ENCODE measurements around the gene GJA10. TPM values are rescaled to one million over a fixed set of nuclear protein-coding genes. Genes with fewer than 3 reads are reported as not detected.
A peak's percentile ranks its signal among the peaks of the same experiment; 100 is the strongest.
"Not testable (repeated sequence)": the region's sequence is repeated elsewhere in the genome, so short reads cannot be mapped to it uniquely, and the experiment has no call there.

Gene GJA10
- polyA plus RNA-seq, 4 donors = not detected

DNA sequence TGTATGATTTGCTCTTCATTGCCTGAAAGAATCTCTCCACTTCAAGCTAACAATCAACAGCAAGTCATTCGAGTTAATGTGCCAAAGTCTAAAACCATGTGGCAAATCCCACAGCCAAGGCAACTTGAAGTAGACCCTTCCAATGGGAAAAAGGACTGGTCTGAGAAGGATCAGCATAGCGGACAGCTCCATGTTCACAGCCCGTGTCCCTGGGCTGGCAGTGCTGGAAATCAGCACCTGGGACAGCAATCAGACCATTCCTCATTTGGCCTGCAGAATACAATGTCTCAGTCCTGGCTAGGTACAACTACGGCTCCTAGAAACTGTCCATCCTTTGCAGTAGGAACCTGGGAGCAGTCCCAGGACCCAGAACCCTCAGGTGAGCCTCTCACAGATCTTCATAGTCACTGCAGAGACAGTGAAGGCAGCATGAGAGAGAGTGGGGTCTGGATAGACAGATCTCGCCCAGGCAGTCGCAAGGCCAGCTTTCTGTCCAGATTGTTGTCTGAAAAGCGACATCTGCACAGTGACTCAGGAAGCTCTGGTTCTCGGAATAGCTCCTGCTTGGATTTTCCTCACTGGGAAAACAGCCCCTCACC lies 1.1 kb downstream of the GJA10 start:
- FAIRE-seq = no peak
- no peaks in the 10 kb centered on the region for H3K36me3 ChIP-seq (ENCODE audit: control insufficient read depth in 3 of 3, insufficient read depth in 2 of 3, low read depth in 1 of 3, low read length in 3 of 3)
- 40 to 51% (median 47%) methylated on average over 8 of the region's 8 CpGs for WGBS, 3 donors
- no peak overlapping the region for H3K4me3 ChIP-seq (ENCODE audit: low read depth in 1 of 3, low read length in 3 of 3)
- peaks cover 0 to 4% (median 2%) of the 10 kb centered on the region in 3 donors for H3K27me3 ChIP-seq (ENCODE audit: control insufficient read depth in 3 of 3, insufficient read depth in 3 of 3, low read length in 3 of 3)
- peak; percentile 4 to 54 for DNase-seq
- no peak overlapping the region for H3K27ac ChIP-seq (ENCODE audit: low read depth in 1 of 3, low read length in 2 of 3)
- H3K4me1 ChIP-seq (ENCODE audit: control insufficient read depth in 3 of 3, insufficient read depth in 2 of 3, low read depth in 1 of 3, low read length in 2 of 3) = no peaks in the 10 kb centered on the region
- no peaks in the 10 kb centered on the region for H3K9me3 ChIP-seq (ENCODE audit: control insufficient read depth in 2 of 2, insufficient read depth in 1 of 2, low read depth in 1 of 2, low read length in 1 of 2)

GRCh38 chr6:89910001-89910901 lies 16.0 kb downstream of the GJA10 start:
- FAIRE-seq; H3K27me3 ChIP-seq (ENCODE audit: control insufficient read depth in 3 of 3, insufficient read depth in 3 of 3, low read length in 3 of 3); DNase-seq; H3K4me3 ChIP-seq (ENCODE audit: low read depth in 1 of 3, low read length in 3 of 3); H3K27ac ChIP-seq (ENCODE audit: low read depth in 1 of 3, low read length in 2 of 3); H3K4me1 ChIP-seq (ENCODE audit: control insufficient read depth in 3 of 3, insufficient read depth in 2 of 3, low read depth in 1 of 3, low read length in 2 of 3); H3K36me3 ChIP-seq (ENCODE audit: control insufficient read depth in 3 of 3, insufficient read depth in 2 of 3, low read depth in 1 of 3, low read length in 3 of 3); H3K9me3 ChIP-seq (ENCODE audit: control insufficient read depth in 2 of 2, insufficient read depth in 1 of 2, low read depth in 1 of 2, low read length in 1 of 2): not testable (repeated sequence)
- WGBS, 3 donors = 62 to 85% (median 73%) methylated on average over 10 of the region's 10 CpGs

DNA sequence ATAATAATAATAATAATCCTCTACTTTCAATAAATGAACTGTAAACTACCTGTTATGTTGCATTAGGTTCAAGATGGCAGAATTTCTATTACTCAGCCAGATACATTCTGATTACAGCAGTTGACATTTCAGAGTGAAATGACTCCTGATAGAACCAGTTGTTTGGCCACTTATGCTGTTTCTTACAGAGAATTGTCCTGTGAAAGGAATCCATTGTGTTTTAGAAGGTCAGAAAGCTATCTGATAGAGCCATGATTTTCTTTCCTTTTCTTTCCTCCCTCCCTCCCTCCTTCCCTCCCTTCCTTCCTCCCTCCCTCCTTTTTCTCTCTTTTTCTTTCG lies 16.6 kb downstream of the GJA10 start:
- FAIRE-seq = no peak
- H3K4me1 ChIP-seq (ENCODE audit: control insufficient read depth in 3 of 3, insufficient read depth in 2 of 3, low read depth in 1 of 3, low read length in 2 of 3) = no peaks in the 10 kb centered on the region
- H3K27ac ChIP-seq (ENCODE audit: low read depth in 1 of 3, low read length in 2 of 3) = no peak overlapping the region
- no peak overlapping the region for H3K4me3 ChIP-seq (ENCODE audit: low read depth in 1 of 3, low read length in 3 of 3)
- no peaks in the 10 kb centered on the region for H3K36me3 ChIP-seq (ENCODE audit: control insufficient read depth in 3 of 3, insufficient read depth in 2 of 3, low read depth in 1 of 3, low read length in 3 of 3)
- WGBS, 3 donors = 39 to 73% (median 60%) methylated on average over 1 of the region's 1 CpG
- DNase-seq = no peak
- peaks cover 0 to 2% of the 10 kb centered on the region in 2 donors for H3K9me3 ChIP-seq (ENCODE audit: control insufficient read depth in 2 of 2, insufficient read depth in 1 of 2, low read depth in 1 of 2, low read length in 1 of 2)
- H3K27me3 ChIP-seq (ENCODE audit: control insufficient read depth in 3 of 3, insufficient read depth in 3 of 3, low read length in 3 of 3) = no peaks in the 10 kb centered on the region

GRCh38 chr6:89916136-89916920 lies 22.1 kb downstream of the GJA10 start:
- no peak for FAIRE-seq
- WGBS, 3 donors = 80 to 95% (median 91%) methylated on average over 3 of the region's 3 CpGs
- H3K36me3 ChIP-seq (ENCODE audit: control insufficient read depth in 3 of 3, insufficient read depth in 2 of 3, low read depth in 1 of 3, low read length in 3 of 3) = no peaks in the 10 kb centered on the region
- peaks cover 0 to 12% of the 10 kb centered on the region in 2 donors for H3K9me3 ChIP-seq (ENCODE audit: control insufficient read depth in 2 of 2, insufficient read depth in 1 of 2, low read depth in 1 of 2, low read length in 1 of 2)
- DNase-seq = no peak
- H3K4me1 ChIP-seq (ENCODE audit: control insufficient read depth in 3 of 3, insufficient read depth in 2 of 3, low read depth in 1 of 3, low read length in 2 of 3) = no peaks in the 10 kb centered on the region
- H3K4me3 ChIP-seq (ENCODE audit: low read depth in 1 of 3, low read length in 3 of 3) = no peak overlapping the region
- no peak overlapping the region for H3K27ac ChIP-seq (ENCODE audit: low read depth in 1 of 3, low read length in 2 of 3)
- H3K27me3 ChIP-seq (ENCODE audit: control insufficient read depth in 3 of 3, insufficient read depth in 3 of 3, low read length in 3 of 3) = no peaks in the 10 kb centered on the region

GRCh38 chr6:89917216-89917615 lies 22.9 kb downstream of the GJA10 start:
- no peak for DNase-seq
- FAIRE-seq = no peak
- H3K27ac ChIP-seq (ENCODE audit: low read depth in 1 of 3, low read length in 2 of 3) = no peak overlapping the region
- H3K27me3 ChIP-seq (ENCODE audit: control insufficient read depth in 3 of 3, insufficient read depth in 3 of 3, low read length in 3 of 3) = no peaks in the 10 kb centered on the region
- H3K4me1 ChIP-seq (ENCODE audit: control insufficient read depth in 3 of 3, insufficient read depth in 2 of 3, low read depth in 1 of 3, low read length in 2 of 3) = no peaks in the 10 kb centered on the region
- H3K9me3 ChIP-seq (ENCODE audit: control insufficient read depth in 2 of 2, insufficient read depth in 1 of 2, low read depth in 1 of 2, low read length in 1 of 2) = peaks cover 0 to 12% of the 10 kb centered on the region in 2 donors
- 89 to 96% (median 95%) methylated on average over 4 of the region's 4 CpGs for WGBS, 3 donors
- no peak overlapping the region for H3K4me3 ChIP-seq (ENCODE audit: low read depth in 1 of 3, low read length in 3 of 3)
- H3K36me3 ChIP-seq (ENCODE audit: control insufficient read depth in 3 of 3, insufficient read depth in 2 of 3, low read depth in 1 of 3, low read length in 3 of 3) = no peaks in the 10 kb centered on the region

GRCh38 chr6:89917801-89918366 lies 23.6 kb downstream of the GJA10 start:
- no peak overlapping the region for H3K27ac ChIP-seq (ENCODE audit: low read depth in 1 of 3, low read length in 2 of 3)
- WGBS, 3 donors = 67 to 82% (median 69%) methylated on average over 3 of the region's 3 CpGs
- H3K4me3 ChIP-seq (ENCODE audit: low read depth in 1 of 3, low read length in 3 of 3) = no peak overlapping the region
- DNase-seq = no peak
- no peaks in the 10 kb centered on the region for H3K36me3 ChIP-seq (ENCODE audit: control insufficient read depth in 3 of 3, insufficient read depth in 2 of 3, low read depth in 1 of 3, low read length in 3 of 3)
- no peak for FAIRE-seq
- no peaks in the 10 kb centered on the region for H3K4me1 ChIP-seq (ENCODE audit: control insufficient read depth in 3 of 3, insufficient read depth in 2 of 3, low read depth in 1 of 3, low read length in 2 of 3)
- H3K27me3 ChIP-seq (ENCODE audit: control insufficient read depth in 3 of 3, insufficient read depth in 3 of 3, low read length in 3 of 3) = no peaks in the 10 kb centered on the region
- peaks cover 0 to 12% of the 10 kb centered on the region in 2 donors for H3K9me3 ChIP-seq (ENCODE audit: control insufficient read depth in 2 of 2, insufficient read depth in 1 of 2, low read depth in 1 of 2, low read length in 1 of 2)

- H3K36me3 ChIP-seq (ENCODE audit: control insufficient read depth in 3 of 3, insufficient read depth in 2 of 3, low read depth in 1 of 3, low read length in 3 of 3) = no peaks in the 10 kb centered on the region
- no peak overlapping the region for H3K4me3 ChIP-seq (ENCODE audit: low read depth in 1 of 3, low read length in 3 of 3)
- peaks cover 0 to 6% of the 10 kb centered on the region in 2 donors for H3K9me3 ChIP-seq (ENCODE audit: control insufficient read depth in 2 of 2, insufficient read depth in 1 of 2, low read depth in 1 of 2, low read length in 1 of 2)
- no peaks in the 10 kb centered on the region for H3K4me1 ChIP-seq (ENCODE audit: control insufficient read depth in 3 of 3, insufficient read depth in 2 of 3, low read depth in 1 of 3, low read length in 2 of 3)
- H3K27me3 ChIP-seq (ENCODE audit: control insufficient read depth in 3 of 3, insufficient read depth in 3 of 3, low read length in 3 of 3) = no peaks in the 10 kb centered on the region
- H3K27ac ChIP-seq (ENCODE audit: low read depth in 1 of 3, low read length in 2 of 3) = no peak overlapping the region
- FAIRE-seq = no peak
- WGBS, 3 donors = 74 to 89% (median 80%) methylated on average over 6 of the region's 6 CpGs
- DNase-seq = no peak
Measured at GRCh38 chr6:89921197-89921596, 26.9 kb downstream of the GJA10 start.

- Histone ChIP-seq H3K27ac (ENCODE audit: low read depth in 1 of 3, low read length in 2 of 3) (no peak overlapping the region), H3K9me3 (ENCODE audit: control insufficient read depth in 2 of 2, insufficient read depth in 1 of 2, low read depth in 1 of 2, low read length in 1 of 2) (peaks cover 0 to 6% of the 10 kb centered on the region in 2 donors), H3K4me1 (ENCODE audit: control insufficient read depth in 3 of 3, insufficient read depth in 2 of 3, low read depth in 1 of 3, low read length in 2 of 3) (no peaks in the 10 kb centered on the region), H3K4me3 (ENCODE audit: low read depth in 1 of 3, low read length in 3 of 3) (no peak overlapping the region), H3K36me3 (ENCODE audit: control insufficient read depth in 3 of 3, insufficient read depth in 2 of 3, low read depth in 1 of 3, low read length in 3 of 3) (no peaks in the 10 kb centered on the region), H3K27me3 (ENCODE audit: control insufficient read depth in 3 of 3, insufficient read depth in 3 of 3, low read length in 3 of 3) (no peaks in the 10 kb centered on the region)
- FAIRE-seq = no peak
- WGBS, 3 donors = 90 to 95% (median 94%) methylated on average over 10 of the region's 10 CpGs
- DNase-seq = no peak
Measured at GRCh38 chr6:89921691-89922090, 27.4 kb downstream of the GJA10 start.

Data from small intestine (tissue), 7 donors.